ENCODE results near the gene KAT8. TPM values are rescaled to one million over a fixed set of nuclear protein-coding genes. Genes with fewer than 3 reads are reported as not detected.
A peak's percentile ranks its signal among the peaks of the same experiment; 100 is the strongest.
"Not testable (repeated sequence)": the region's sequence is repeated elsewhere in the genome, so short reads cannot be mapped to it uniquely, and the experiment has no call there.

Gene KAT8
- total RNA-seq, 1 donor from 2014 or later = 76.6 TPM

DNA sequence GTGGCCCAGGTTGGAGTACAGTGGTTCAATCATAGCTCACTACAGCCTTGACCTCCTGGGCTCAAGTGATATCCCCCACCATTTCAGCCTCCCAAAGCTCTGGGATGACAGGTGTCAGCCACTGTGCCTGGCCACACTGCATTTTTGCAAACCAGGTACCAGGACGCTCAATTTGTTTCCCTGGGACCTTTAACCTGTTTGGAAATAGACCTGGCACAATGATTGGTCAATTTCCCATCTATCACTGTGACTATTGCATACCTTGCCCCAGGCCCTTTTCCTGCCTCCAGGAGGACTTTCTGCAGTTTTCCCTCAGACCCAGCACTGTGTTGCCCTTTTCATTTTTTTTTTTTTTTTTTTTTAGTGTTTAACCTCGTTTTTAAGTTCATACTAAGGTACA is 51.4 kb downstream of the KAT8 start:
- Histone ChIP-seq H3K4me3 (no peak overlapping the region), H3K27me3 (no peaks in the 10 kb centered on the region), H3K27ac (no peak overlapping the region), H3K9me3 (no peaks in the 10 kb centered on the region), H3K36me3 (no peaks in the 10 kb centered on the region), H3K4me1 (no peaks in the 10 kb centered on the region)
- intact Hi-C loops (cut with DNase I) = no loop called here
- no peak for DNase-seq (ENCODE audit: extremely low spot score in 2 of 2)
- TF ChIP-seq POLR2AphosphoS5 (IDR thresholded peaks at IDR 0.05; ENCODE audit: insufficient read depth in 1 of 2, low read depth in 1 of 2) = no peak
- TF ChIP-seq POLR2A (IDR thresholded peaks at IDR 0.05) = no peak
- TF ChIP-seq, protein P1, sequence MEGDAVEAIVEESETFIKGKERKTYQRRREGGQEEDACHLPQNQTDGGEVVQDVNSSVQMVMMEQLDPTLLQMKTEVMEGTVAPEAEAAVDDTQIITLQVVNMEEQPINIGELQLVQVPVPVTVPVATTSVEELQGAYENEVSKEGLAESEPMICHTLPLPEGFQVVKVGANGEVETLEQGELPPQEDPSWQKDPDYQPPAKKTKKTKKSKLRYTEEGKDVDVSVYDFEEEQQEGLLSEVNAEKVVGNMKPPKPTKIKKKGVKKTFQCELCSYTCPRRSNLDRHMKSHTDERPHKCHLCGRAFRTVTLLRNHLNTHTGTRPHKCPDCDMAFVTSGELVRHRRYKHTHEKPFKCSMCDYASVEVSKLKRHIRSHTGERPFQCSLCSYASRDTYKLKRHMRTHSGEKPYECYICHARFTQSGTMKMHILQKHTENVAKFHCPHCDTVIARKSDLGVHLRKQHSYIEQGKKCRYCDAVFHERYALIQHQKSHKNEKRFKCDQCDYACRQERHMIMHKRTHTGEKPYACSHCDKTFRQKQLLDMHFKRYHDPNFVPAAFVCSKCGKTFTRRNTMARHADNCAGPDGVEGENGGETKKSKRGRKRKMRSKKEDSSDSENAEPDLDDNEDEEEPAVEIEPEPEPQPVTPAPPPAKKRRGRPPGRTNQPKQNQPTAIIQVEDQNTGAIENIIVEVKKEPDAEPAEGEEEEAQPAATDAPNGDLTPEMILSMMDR (IDR thresholded peaks at IDR 0.05) = no peak

DNA sequence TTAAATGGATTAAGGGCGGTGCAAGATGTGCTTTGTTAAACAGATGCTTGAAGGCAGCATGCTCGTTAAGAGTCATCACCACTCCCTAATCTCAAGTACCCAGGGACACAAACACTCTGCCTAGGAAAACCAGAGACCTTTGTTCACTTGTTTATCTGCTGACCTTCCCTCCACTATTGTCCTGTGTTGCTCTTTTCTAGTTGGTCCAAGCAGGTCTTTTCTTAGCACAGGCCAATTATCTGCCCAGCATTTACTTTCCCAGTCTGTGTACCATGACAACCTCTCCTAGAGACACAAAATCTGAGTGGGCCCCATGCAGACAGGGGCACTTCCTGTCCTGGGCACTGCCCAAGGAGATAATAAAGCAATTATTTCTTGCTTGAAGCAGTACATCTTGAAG is 52.6 kb downstream of the KAT8 start:
- H3K36me3 ChIP-seq; H3K27me3 ChIP-seq; H3K27ac ChIP-seq; intact Hi-C loops (cut with DNase I); H3K4me3 ChIP-seq; H3K9me3 ChIP-seq; DNase-seq (ENCODE audit: extremely low spot score in 2 of 2); H3K4me1 ChIP-seq: not testable (repeated sequence)

DNA sequence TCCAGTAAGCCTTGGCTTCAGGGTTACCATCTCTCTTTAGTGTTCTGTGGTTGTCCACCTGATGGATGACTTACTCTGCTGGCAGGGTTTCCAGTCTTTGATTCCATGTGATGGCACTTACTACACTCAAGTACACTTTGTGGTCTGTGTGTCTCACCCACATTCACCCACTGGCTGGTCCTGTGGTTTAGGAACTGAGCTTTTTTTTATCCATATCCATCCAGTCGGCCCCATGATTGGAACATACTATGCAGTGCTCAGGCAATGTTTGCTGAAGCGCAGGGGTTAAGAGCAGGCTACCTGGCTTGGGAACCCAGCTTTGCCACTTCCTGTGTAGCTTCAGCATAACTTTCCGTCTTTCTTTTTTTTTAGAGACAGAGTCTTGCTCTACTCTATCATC is 59.7 kb downstream of the KAT8 start:
- Histone ChIP-seq H3K9me3 (no peaks in the 10 kb centered on the region), H3K4me3 (no peak overlapping the region), H3K27ac (no peak overlapping the region), H3K4me1 (peaks cover 20% of the 10 kb centered on the region), H3K36me3 (no peaks in the 10 kb centered on the region), H3K27me3 (no peaks in the 10 kb centered on the region)
- no peak for DNase-seq (ENCODE audit: extremely low spot score in 2 of 2)
- intact Hi-C loops (cut with DNase I) = no loop called here
- TF ChIP-seq POLR2A (IDR thresholded peaks at IDR 0.05) = no peak

DNA sequence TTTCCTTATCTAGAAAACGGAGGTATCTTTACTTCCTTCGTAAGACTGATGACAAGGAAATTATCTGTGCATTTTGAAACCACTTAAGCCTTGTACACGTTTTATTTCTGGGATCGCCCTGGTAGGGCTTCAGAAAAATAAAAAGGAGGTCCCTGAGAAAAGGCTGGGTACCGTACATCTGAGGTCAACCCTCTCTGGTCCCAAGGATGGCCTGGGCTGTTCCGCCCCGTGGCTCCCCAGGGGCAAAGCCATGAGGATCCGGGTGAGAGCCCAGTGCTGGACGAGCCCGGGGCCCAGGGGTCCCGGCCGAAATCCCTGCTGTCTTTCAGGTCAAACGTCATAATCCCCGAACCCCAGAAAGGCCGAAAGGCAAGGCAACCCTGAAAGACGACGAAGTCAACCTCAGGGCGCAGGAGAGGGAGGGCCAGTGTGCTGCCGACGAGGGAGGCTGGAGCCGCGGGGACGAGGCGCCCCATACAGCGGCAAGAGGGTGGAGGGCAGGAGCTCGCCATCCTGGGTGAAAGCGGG is 61.8 kb downstream of the KAT8 start:
- no peaks in the 10 kb centered on the region for H3K27me3 ChIP-seq
- TF ChIP-seq POLR2A (IDR thresholded peaks at IDR 0.05) (peak in 1 of 2 donors; percentile 79), POLR2AphosphoS5 (IDR thresholded peaks at IDR 0.05; ENCODE audit: insufficient read depth in 1 of 2, low read depth in 1 of 2) (no peak)
- TF ChIP-seq, protein P1 (IDR thresholded peaks at IDR 0.05) = no peak
- peak overlapping the region; percentile 73 to 99 for H3K4me3 ChIP-seq
- H3K4me1 ChIP-seq = peaks cover 41% of the 10 kb centered on the region
- peak overlapping the region; percentile 100 for H3K27ac ChIP-seq
- peak in 1 of 2 donors; percentile 88 for DNase-seq (ENCODE audit: extremely low spot score in 2 of 2)
- intact Hi-C loops (cut with DNase I) = loop anchor here (2.0 kb wide), 1 partner anchor 36 kb away; no protein-coding TSS in a partner anchor
- H3K9me3 ChIP-seq = no peaks in the 10 kb centered on the region
- peaks cover 0 to 20% of the 10 kb centered on the region in 2 donors for H3K36me3 ChIP-seq

DNA sequence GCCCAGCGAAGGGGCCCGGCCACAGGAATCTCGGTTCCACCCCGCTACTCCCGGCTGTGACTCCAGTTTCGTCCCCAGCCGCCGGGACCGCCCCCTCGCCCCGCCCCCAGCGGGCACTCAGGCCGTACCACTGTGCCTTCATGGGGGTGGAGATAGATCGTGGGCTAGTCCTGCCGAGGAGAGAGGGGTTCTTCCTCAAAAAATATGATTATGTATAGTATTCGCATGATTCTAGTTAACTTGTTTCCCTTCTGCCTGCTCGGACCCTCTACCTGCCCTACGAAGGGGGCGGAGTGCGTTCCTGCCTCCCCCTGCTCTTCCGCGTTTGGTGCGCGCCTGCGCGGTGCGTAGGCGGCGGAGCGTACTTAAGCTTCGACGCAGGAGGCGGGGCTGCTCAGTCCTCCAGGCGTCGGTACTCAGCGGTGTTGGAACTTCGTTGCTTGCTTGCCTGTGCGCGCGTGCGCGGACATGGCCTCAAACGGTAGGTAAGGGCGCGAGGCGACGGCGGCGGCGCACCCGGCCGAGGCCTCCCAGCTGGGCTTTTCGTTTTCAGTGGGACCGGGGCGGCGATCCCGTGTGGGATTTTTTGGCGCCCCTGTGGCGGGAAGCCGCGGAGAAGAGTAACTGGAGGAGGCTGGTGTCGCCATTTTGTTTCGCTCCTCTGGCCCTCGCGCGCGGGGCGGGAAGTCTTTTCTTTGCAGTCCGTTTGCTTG is 62.4 kb downstream of the KAT8 start, which contains the start of gene FUS:
TSS of gene FUS (plus strand) at position 393 of the 713 bp plus-strand sequence. CDS start at position 469, 76 bp downstream.
- no peaks in the 10 kb centered on the region for H3K9me3 ChIP-seq
- peak in 1 of 2 donors; percentile 98 for TF ChIP-seq POLR2A (IDR thresholded peaks at IDR 0.05)
- TF ChIP-seq POLR2AphosphoS5 (IDR thresholded peaks at IDR 0.05; ENCODE audit: insufficient read depth in 1 of 2, low read depth in 1 of 2) = peak; percentile 91 to 100
- TF ChIP-seq, protein P1 (IDR thresholded peaks at IDR 0.05) = peak in 1 of 3 experiments; percentile 19
- intact Hi-C loops (cut with DNase I) = loop anchor here (2.0 to 10.0 kb wide), 2 partner anchors 37 to 265 kb away; partner anchors contain the start of gene ZNF843
- no peaks in the 10 kb centered on the region for H3K27me3 ChIP-seq
- DNase-seq (ENCODE audit: extremely low spot score in 2 of 2) = peak; percentile 94 to 97
- peaks cover 44% of the 10 kb centered on the region for H3K4me1 ChIP-seq
- H3K27ac ChIP-seq = peak within 1 kb of the TSS; percentile 100
- peak within 1 kb of the TSS; percentile 73 to 99 for H3K4me3 ChIP-seq
- H3K36me3 ChIP-seq = peaks cover 0 to 27% of the 10 kb centered on the region in 2 donors

Small RNA genes lying within 50 kb of the gene (small RNA-seq; reads per million reads assigned to genes)
- not detected for gene AC009088.4
- not detected for gene NDUFA3P6

Other genes with a start within 250 kb of the KAT8 start
- gene BCL7C, start 223.6 kb upstream of the KAT8 start, total RNA-seq = 38.1 TPM
- gene CTF1, start 221.1 kb upstream of the KAT8 start, total RNA-seq = 3.2 TPM
- gene FBXL19, start 194.1 kb upstream of the KAT8 start, total RNA-seq = 21.4 TPM
- 27.0 TPM for gene ORAI3, start 168.6 kb upstream of the KAT8 start, total RNA-seq
- 10.6 TPM for gene SETD1A, start 159.9 kb upstream of the KAT8 start, total RNA-seq
- gene HSD3B7, start 132.5 kb upstream of the KAT8 start, total RNA-seq = 14.5 TPM
- gene STX1B, start 107.0 kb upstream of the KAT8 start, total RNA-seq = 4.7 TPM
- 42.5 TPM for gene STX4, start 84.1 kb upstream of the KAT8 start, total RNA-seq
- gene ZNF668, start 43.4 kb upstream of the KAT8 start, total RNA-seq = 5.4 TPM
- gene ZNF646, start 43.2 kb upstream of the KAT8 start, total RNA-seq = 10.6 TPM
- 2.0 TPM for gene PRSS53, start 28.7 kb upstream of the KAT8 start, total RNA-seq
- gene VKORC1, start 22.9 kb upstream of the KAT8 start, total RNA-seq = 123 TPM
- gene BCKDK, start 9.3 kb upstream of the KAT8 start, total RNA-seq = 48.9 TPM
- gene PRSS8, start 18.1 kb downstream of the KAT8 start, total RNA-seq = 26.0 TPM
- 1.2 TPM for gene PRSS36, start 32.4 kb downstream of the KAT8 start, total RNA-seq
- 74.2 TPM for gene FUS, start 62.5 kb downstream of the KAT8 start, total RNA-seq
- gene PYCARD, start 85.1 kb downstream of the KAT8 start, total RNA-seq = 85.0 TPM
- not detected for gene TRIM72, start 96.5 kb downstream of the KAT8 start, total RNA-seq
- not detected for gene PYDC1, start 99.5 kb downstream of the KAT8 start, total RNA-seq
- gene ITGAM, start 142.3 kb downstream of the KAT8 start, total RNA-seq = 14.0 TPM
- 4.4 TPM for gene ITGAX, start 237.5 kb downstream of the KAT8 start, total RNA-seq

Data from vagina (tissue), 2 donors.